GM23248 (cell line): ENCODE results near the gene PLCZ1. TPM values are rescaled to one million over a fixed set of nuclear protein-coding genes. Genes with fewer than 3 reads are reported as not detected.

Experiments used
- DNase-seq: peaks from one replicate; pipeline ENCODE4 v3.0.0-alpha.2; 2015
- H2AFZ ChIP-seq: fragments of 200-600 bp; sonication (generic); 2 replicates; pipeline ENCODE4 v1.6.1; 2016; ENCODE audit warnings: antibody characterized with exemption
- H3F3A ChIP-seq: fragments of 200-600 bp; sonication (generic); 2 replicates; pipeline ENCODE4 v1.6.1; 2016; ENCODE audit warnings: mild to moderate bottlenecking, antibody characterized with exemption, mixed run types; ENCODE audit not compliant: insufficient read depth
- H3K27ac ChIP-seq: fragments of 200-600 bp; sonication (generic); 2 replicates; pipeline ENCODE4 v1.5.1; 2016; ENCODE audit warnings: mild to moderate bottlenecking
- H3K27me3 ChIP-seq: fragments of 200-600 bp; sonication (generic); replicated peaks from 2 replicates; pipeline ENCODE4 v1.6.1; 2016; ENCODE audit warnings: mild to moderate bottlenecking; ENCODE audit not compliant: insufficient read depth
- H3K36me3 ChIP-seq: fragments of 200-600 bp; sonication (generic); 2 replicates; pipeline ENCODE4 v1.6.1; 2016; ENCODE audit warnings: low read depth, mild to moderate bottlenecking
- H3K4me1 ChIP-seq: fragments of 200-600 bp; sonication (generic); 2 replicates; pipeline ENCODE4 v1.6.1; 2016; ENCODE audit warnings: mild to moderate bottlenecking; ENCODE audit not compliant: insufficient read depth
- H3K4me2 ChIP-seq: fragments of 200-600 bp; sonication (generic); one replicate; pipeline ENCODE4 v1.6.1; 2016; ENCODE audit warnings: mild to moderate bottlenecking; ENCODE audit not compliant: unreplicated experiment
- H3K4me3 ChIP-seq: fragments of 200-600 bp; sonication (generic); 2 replicates; pipeline ENCODE4 v1.5.1; 2016; ENCODE audit warnings: mild to moderate bottlenecking
- H3K79me2 ChIP-seq: fragments of 200-600 bp; sonication (generic); 2 replicates; pipeline ENCODE4 v1.6.1; 2016; ENCODE audit warnings: mild to moderate bottlenecking; ENCODE audit not compliant: insufficient read depth
- H3K9ac ChIP-seq: fragments of 200-600 bp; sonication (generic); 2 replicates; pipeline ENCODE4 v1.6.1; 2016; ENCODE audit warnings: mild to moderate bottlenecking
- H3K9me2 ChIP-seq: fragments of 200-600 bp; sonication (generic); 2 replicates; pipeline ENCODE4 v1.6.1; 2016; ENCODE audit warnings: mixed run types, mild to moderate bottlenecking, moderate library complexity; ENCODE audit not compliant: insufficient read depth
- H3K9me3 ChIP-seq: fragments of 200-600 bp; sonication (generic); one replicate; pipeline ENCODE4 v1.6.1; 2017; ENCODE audit warnings: low read depth
- H4K20me1 ChIP-seq: fragments of 200-600 bp; sonication (generic); 2 replicates; pipeline ENCODE4 v1.6.0; 2016; ENCODE audit not compliant: insufficient read depth
- EZH2 ChIP-seq: fragments of 200-600 bp; sonication (generic); IDR thresholded peaks from 2 replicates; pipeline ENCODE4 v1.6.1; 2018; ENCODE audit warnings: antibody characterized with exemption, mild to moderate bottlenecking; ENCODE audit not compliant: insufficient read depth, poor library complexity, severe bottlenecking
- EZH2phosphoT487 ChIP-seq: fragments of 200-600 bp; sonication (generic); IDR thresholded peaks from 2 replicates; pipeline ENCODE4 v1.6.1; 2018; ENCODE audit warnings: antibody characterized with exemption, moderate library complexity, mild to moderate bottlenecking, low read depth; ENCODE audit not compliant: insufficient read depth
- WGBS, 2 experiments: methylation state at CpG; one replicate each; pipeline ENCODE4 v1.1.6; 2015 to 2017; ENCODE audit warnings: low lambda C conversion rate in 2 of 2, low coverage in 1 of 2; ENCODE audit errors: missing lambda C conversion rate in 2 of 2; 5-methylcytosine and 5-hydroxymethylcytosine counted together
- in situ Hi-C: fragments of 300-500 bp; cut with MboI; formaldehyde crosslinking; loops from 2 replicates; pipeline ENCODE4 v1.15.0; 2020
- polyA plus RNA-seq: library from polyadenylated mRNA; unstranded; fragments of >200 nt; fragmentation: Nextera tagmentation; extraction: Ambion mirVana; gene quantifications from 2 replicates; pipeline ENCODE4 v1.2.1, GENCODE V29; 2016
- total RNA-seq: library from RNA; depleted of rRNA; stranded (reverse); fragments of >200 nt; shearing (Covaris generic); gene quantifications from 2 replicates; pipeline ENCODE4 v1.2.3, GENCODE V29; 2014

The PLCZ1 gene
- total and polyA plus RNA-seq, 2 experiments from 2014 or later = not detected

GRCh38 chr12:18755341-18755740, 17.5 kb upstream of the PLCZ1 start:
- Histone ChIP-seq H3K27ac (no peak overlapping the region), H3F3A (no peaks in the 10 kb centered on the region), H4K20me1 (no peaks in the 10 kb centered on the region), H3K4me1 (peaks cover 16% of the 10 kb centered on the region), H2AFZ (no peak overlapping the region), H3K36me3 (no peaks in the 10 kb centered on the region), H3K27me3 (no peaks in the 10 kb centered on the region), H3K79me2 (no peaks in the 10 kb centered on the region), H3K4me2 (no peak overlapping the region), H3K4me3 (no peak overlapping the region), H3K9me2 (peaks cover 3% of the 10 kb centered on the region; the same call in 1 of the 2 replicates), H3K9me3 (no peaks in the 10 kb centered on the region), H3K9ac (no peak overlapping the region)
- TF ChIP-seq EZH2phosphoT487 (no peak), EZH2 (no peak)
- in situ Hi-C loops = no loop called here
- no peak for DNase-seq
- 65 to 89% methylated on average over 1 of the region's 1 CpG for WGBS, 2 experiments

DNA sequence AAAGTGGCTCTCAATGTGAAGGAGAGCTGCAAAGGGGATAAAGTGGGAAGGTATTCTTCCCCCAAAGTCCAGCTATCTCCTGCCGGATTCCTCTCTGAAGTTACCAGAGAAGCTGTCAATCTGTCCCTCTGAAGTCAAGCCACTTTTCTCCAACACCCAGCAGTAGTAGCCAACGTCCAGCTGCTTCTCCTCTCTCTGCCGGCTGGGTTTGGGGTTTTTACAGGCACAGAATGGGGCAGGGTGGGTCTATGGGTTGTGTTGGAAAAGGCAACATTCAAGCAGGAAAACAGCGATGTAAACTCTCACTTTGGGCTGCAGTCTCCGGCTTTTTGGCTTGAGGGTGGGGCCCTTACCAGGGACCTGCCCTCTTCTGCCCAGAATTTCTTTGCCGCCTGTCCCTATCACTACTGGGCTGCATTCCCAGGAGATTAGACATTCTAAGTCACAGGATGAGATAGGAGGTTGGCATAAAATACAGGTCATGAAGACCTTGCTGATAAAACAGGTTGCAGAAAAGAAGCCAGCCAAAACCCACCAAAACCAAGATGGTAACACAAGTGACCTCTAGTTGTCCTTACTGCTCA, 16.4 kb upstream of the PLCZ1 start:
- H3K27me3 ChIP-seq = no peaks in the 10 kb centered on the region
- H4K20me1 ChIP-seq = no peaks in the 10 kb centered on the region
- H3K4me3 ChIP-seq = no peak overlapping the region
- in situ Hi-C loops = no loop called here
- no peak overlapping the region for H2AFZ ChIP-seq
- no peak for TF ChIP-seq EZH2phosphoT487
- TF ChIP-seq EZH2 = no peak
- no peaks in the 10 kb centered on the region for H3K9me2 ChIP-seq
- peaks cover 11% of the 10 kb centered on the region; the same call in 1 of the 2 replicates for H3F3A ChIP-seq
- no peaks in the 10 kb centered on the region for H3K9me3 ChIP-seq
- 96 to 97% methylated on average over 6 of the region's 6 CpGs for WGBS, 2 experiments
- no peaks in the 10 kb centered on the region for H3K79me2 ChIP-seq
- no peak overlapping the region for H3K9ac ChIP-seq
- no peak overlapping the region for H3K27ac ChIP-seq
- H3K4me1 ChIP-seq = peaks cover 27% of the 10 kb centered on the region
- DNase-seq = no peak
- no peak overlapping the region for H3K4me2 ChIP-seq
- no peaks in the 10 kb centered on the region for H3K36me3 ChIP-seq

DNA sequence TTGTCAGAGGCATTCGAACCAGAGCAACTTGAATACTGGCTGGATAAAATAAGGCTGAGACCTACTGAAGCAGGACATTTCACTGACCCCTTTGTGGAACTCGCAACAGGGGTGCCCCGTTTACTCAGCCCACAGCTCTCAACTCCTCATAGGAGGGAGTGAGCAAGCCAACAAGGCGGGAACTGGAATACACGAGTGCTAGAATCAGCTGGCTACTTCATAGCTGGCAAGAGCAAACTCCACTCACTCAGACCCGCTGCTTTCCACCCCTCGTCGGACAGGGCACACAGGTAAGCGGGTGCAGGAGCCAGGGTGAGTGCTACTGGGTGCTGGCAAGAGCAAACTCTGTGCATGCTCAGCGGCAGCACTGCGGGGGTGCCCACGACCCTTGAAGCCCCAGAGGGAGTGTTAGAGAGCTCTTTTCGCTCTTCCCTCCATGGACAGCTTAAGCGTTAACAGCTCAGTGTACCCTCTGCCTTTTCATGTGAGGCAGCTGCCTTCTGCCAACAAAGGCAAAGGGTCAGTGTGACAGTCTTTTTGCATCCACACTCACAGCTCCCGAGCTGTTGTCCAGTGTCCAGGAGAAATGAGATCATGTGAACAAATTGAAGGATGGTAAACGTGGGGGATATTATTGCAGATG, 15.8 kb upstream of the PLCZ1 start:
- H2AFZ ChIP-seq = no peak overlapping the region
- no peaks in the 10 kb centered on the region for H3K36me3 ChIP-seq
- H3K4me3 ChIP-seq = no peak overlapping the region
- peaks cover 17% of the 10 kb centered on the region for H3F3A ChIP-seq
- in situ Hi-C loops = no loop called here
- H3K9ac ChIP-seq = no peak overlapping the region
- no peaks in the 10 kb centered on the region for H3K27me3 ChIP-seq
- TF ChIP-seq EZH2 (no peak), EZH2phosphoT487 (no peak)
- WGBS, 2 experiments = 80 to 84% methylated on average over 16 of the region's 16 CpGs
- H3K79me2 ChIP-seq = no peaks in the 10 kb centered on the region
- no peaks in the 10 kb centered on the region for H3K9me2 ChIP-seq
- no peak overlapping the region for H3K27ac ChIP-seq
- DNase-seq = peak; percentile 1
- no peaks in the 10 kb centered on the region for H3K9me3 ChIP-seq
- no peak overlapping the region for H3K4me2 ChIP-seq
- H4K20me1 ChIP-seq = no peaks in the 10 kb centered on the region
- peaks cover 33% of the 10 kb centered on the region for H3K4me1 ChIP-seq

GRCh38 chr12:18752947-18753346, 15.1 kb upstream of the PLCZ1 start:
- 81 to 100% methylated on average over 1 of the region's 1 CpG for WGBS, 2 experiments
- peaks cover 39% of the 10 kb centered on the region for H3K4me1 ChIP-seq
- H3K79me2 ChIP-seq = no peaks in the 10 kb centered on the region
- H3K36me3 ChIP-seq = no peaks in the 10 kb centered on the region
- H3K9me2 ChIP-seq = no peaks in the 10 kb centered on the region
- in situ Hi-C loops = no loop called here
- no peak overlapping the region for H3K4me3 ChIP-seq
- no peak overlapping the region for H2AFZ ChIP-seq
- no peaks in the 10 kb centered on the region for H4K20me1 ChIP-seq
- H3K27ac ChIP-seq = 0 out of 2 replicates have a peak overlapping the region, but pooled peaks have one; percentile 19
- H3K27me3 ChIP-seq = no peaks in the 10 kb centered on the region
- DNase-seq = no peak
- H3F3A ChIP-seq = peaks cover 22% of the 10 kb centered on the region
- H3K9me3 ChIP-seq = no peaks in the 10 kb centered on the region
- no peak overlapping the region for H3K9ac ChIP-seq
- TF ChIP-seq EZH2 (no peak), EZH2phosphoT487 (no peak)
- peak overlapping the region; percentile 31 for H3K4me2 ChIP-seq
